ENCODE data around the gene CCDC30.
"Not testable (repeated sequence)": the region's sequence is repeated elsewhere in the genome, so short reads cannot be mapped to it uniquely, and the experiment has no call there.

Gene CCDC30

DNA sequence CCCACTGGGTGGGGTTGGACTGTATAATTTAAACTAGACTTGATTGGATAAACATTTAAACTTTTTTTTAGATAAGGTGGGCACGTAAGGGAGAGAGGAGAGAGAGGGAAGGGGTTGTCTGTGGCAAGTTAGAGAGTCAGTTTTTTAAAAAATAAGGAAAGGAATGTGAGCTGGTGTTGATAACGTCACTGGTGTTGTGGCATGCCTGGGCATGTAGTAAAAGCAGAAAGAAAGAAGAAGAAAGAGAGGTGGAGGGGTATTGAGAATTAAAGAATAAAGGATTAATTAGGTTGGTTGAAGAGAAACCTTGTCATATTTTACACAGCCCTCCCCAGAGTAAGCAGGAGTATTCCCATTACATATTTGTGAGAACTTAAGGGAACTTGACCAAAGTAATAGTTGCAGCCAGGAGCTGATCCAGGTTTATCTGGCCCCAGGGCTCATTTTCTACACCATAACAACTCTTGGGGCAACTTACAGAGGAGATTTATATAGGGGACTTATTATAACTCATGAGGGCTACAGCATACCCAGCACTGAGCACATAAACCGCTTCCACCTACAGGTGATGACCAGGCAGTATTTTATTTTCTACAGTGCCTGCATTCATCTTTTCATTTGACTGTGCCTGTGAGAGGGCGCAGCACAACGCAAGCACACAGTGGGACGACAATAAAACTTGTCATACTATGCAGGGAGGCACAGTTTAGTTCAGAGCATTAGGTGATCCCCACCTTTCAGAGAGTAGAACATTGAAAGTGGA, 70.2 kb downstream of the CCDC30 start:
- DNase-seq = no peak

DNA sequence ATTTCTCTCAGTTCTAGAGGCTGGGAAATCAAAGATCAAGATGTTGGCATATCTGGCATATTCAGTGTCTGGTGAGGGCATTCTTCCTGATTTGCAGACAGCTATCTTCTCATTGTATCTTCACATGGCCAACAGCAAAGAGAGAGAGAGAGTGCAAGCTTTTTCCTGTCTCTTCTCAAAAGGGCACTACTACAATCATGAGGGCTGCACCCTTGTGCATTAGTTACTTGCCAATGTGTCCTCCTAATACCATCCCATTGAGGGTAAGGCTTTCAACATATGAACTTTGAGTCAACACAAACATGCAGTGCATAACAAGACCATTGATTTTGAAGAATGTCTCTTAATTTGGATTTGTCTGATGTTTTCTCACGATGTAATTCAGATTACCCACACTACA, 78.0 kb downstream of the CCDC30 start:
- no peak for DNase-seq

DNA sequence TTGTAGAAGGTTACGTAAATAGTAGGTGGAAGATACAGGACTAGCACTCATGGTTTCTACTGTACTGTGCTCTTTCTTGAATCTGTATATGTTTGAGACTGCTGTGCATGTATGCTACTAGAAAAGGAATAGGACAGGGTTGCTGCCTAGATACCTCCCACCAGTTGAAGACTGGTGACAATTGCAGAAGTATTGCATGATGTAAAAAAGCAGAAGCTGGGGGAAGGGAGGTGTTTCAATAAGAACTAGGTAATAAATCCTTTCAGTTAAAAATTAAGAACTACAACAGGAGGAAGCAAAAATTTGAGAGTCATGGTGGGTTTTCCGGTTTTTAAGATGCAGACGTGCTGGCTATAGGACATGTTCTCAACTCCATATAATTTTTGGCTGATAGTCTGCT, 88.1 kb downstream of the CCDC30 start:
- no peak for DNase-seq

DNA sequence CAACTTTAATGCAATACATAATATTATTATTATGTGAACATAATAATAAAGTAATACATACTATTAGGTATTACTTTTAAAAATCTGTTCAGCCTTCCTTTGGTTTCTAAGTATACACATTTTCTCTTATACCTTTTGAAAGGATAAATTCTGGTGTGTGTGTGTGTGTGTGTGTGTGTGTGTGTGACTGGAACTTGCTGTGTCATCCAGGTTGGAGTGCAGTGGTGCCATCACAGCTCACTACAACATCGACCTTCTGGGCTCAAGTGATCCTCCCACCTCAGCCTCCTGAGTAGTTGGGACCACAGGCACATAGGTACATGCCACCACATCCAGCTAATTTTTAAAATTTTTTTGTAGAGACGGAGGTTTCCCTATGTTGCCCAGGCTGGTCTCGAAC, 88.5 kb downstream of the CCDC30 start:
- DNase-seq = no peak

DNA sequence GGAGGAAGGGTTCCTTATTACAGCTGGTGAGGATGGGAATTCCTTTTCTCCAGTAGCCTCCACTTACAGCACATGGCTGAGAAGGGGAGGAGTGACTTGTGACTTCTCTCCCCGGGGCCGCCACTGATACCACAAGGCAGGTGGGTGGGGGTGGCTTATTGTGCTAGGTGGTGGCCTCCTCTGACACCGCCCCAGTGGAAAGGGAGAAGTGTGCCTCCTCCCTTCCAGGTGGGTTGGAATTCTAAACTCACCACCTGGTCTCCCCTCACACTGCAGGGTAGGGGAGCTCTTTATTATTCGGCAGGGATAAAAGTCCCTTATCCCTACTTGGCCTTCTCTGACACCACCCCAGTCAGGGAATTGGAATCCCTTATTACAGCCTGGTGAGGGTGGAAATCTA, 89.5 kb downstream of the CCDC30 start:
- DNase-seq = no peak

DNA sequence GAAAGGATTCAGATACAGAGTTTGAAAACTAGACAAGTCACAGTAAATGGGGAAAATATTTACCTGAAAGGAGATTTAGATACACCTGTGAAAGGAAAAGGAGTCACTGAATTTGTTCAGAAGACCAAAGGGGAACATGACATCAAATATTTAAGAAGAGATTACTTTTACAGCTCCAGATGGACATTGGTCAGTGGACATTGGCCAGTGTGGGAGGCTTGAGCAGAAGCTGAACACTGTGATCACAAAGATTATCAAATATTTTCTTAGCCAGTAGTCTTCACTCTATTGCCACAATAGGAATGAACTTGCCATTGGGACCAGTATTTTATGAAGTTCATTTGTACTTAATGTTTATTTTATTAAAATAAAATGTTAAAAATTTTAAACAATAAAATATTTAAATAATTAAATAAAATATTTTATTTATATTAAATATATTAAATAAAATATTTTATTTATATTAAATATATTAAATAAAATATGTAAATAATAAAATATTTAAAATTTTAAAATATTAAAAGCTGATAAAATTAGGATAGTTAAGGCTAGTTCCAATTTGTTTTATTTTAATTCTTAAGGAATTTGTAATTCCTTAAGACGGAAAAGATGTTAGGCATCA, 94.3 kb downstream of the CCDC30 start:
- DNase-seq = no peak

DNA sequence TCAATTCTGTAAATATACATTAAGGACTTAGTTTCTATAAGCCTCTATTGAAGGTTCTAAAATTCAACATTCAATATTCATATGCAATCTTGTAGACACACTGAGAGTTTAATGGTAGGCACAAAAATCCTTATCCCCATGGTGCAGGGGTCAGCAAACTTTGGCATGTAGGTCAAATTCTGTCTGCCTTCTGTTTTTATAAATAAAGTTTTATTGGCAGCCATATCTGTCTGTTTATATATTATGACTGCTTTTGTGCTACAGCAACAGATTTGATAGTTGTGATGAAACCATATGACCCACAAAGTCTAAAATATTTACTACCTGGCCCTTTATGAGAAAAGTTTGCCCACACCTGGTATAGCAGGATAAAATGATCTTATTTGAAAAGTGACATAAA, 104.0 kb downstream of the CCDC30 start:
- DNase-seq = no peak

DNA sequence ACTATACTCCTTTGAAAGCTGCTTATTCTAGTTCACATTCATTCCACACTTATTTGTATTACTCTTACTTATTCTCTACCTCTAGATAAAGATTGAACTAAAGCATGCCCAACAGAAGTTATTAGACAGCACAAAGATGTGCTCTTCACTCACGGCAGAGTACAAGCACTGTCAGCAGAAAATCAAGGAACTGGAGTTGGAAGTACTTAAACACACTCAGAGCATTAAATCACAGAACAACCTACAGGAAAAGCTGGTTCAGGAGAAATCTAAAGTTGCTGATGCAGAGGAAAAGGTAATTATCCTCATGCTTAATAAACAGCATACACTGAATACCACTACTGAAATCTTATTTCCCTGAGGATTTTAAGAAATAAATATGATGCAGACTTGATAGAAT, 113.8 kb downstream of the CCDC30 start:
- no peak for DNase-seq

DNA sequence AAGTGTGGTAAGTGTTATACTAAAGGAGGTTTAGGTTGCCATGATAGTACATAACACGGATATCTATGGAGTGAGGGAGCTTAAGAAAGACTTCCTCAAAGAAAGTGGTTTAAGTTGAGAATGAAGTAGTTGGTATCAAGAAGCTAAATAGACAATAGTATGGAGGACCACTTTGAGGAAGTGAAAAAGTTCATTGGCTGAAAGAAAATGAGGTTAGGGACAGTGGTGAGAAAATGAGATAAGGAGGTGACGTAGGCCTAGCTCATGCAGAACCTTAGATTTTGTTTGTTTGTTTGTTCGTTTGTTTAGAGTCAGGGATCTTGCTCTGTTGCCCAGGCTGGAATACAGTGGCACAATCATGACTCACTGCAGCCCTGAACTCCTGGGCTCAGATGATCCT, 122.9 kb downstream of the CCDC30 start:
- no peak for DNase-seq

DNA sequence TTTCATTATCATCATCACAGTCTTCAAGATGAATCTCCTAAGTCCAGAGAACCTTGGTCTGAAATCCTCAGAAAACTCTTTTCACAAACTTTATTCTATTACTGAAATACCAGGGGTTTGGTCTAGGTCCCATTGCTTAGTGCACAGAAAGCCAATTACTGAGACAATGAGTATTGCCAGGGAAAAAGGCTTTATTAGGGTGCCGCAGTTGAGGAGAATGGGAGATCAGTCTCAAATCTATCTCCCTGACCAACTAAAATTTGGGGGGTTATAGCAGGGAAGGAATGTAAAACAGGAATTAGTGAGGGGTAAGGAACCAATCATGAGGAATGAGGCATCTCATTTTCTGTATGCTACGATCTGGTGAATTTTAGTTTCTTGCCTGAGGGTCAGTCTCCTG, 124.7 kb downstream of the CCDC30 start:
- DNase-seq = no peak

DNA sequence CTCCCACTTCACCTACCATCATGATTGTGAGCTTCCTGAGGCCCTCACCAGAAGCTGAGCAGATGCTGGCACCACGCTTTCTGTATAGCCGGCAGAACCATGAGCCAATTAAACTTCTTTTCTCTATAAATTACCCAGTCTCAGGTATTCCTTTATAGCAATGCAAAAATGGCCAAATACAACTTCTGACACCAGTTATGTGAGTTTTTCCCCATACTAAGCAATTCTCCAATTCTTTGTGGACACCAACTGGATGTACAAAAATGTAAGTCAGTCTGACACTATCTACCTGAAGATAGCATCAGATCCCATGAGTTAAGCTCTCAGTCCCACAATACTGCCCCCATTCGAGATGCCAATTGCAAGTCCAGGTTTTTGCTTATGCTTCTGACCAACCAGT, 129.7 kb downstream of the CCDC30 start:
- no peak for DNase-seq

DNA sequence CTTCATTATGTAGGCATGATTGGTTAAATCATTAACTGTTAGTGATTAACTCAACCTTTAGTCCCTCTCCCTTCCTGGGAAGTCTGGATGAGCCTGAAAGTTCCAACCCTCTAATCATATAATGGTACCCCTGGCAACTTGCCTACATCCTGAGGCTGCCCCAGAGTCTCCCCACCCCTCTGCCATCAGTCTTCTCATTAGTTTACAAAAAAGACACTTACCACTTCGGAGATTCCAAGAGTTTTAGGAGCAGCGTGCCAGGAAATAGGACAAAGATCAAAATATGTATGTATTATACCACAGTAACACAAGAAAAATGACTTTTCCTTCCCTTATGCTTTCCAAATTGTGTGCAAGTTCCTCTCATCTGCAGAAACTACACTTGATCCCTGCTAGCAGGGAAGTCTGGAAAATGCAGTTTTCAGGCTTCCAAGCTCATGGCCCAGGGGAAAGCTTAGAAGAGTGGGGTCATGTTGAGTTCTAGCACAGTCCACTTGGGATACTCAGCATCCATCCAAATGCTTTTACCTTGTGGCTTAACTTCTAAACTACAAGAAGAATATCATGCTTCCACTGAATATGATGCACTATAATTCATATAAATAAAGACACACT, 130.5 kb downstream of the CCDC30 start:
- DNase-seq = no peak

DNA sequence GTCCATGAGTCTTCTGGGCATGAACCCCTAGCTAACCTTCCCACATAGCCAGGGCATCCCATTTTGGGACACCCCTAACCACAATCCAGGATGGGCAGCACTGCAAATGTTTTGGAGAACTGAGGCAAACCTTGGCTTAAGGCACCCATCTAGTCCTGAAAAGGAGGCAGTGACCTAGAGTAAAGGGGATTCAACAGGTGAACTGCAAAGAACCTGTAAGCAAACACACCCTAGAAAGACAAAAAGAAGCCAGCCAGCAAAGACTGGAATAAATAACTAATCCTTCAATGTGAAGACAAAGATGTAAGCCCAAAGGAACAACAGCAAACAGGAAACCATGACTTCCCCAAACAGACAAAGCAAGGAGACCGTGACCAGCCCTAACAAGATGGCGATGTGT, 138.4 kb downstream of the CCDC30 start:
- no peak for DNase-seq

DNA sequence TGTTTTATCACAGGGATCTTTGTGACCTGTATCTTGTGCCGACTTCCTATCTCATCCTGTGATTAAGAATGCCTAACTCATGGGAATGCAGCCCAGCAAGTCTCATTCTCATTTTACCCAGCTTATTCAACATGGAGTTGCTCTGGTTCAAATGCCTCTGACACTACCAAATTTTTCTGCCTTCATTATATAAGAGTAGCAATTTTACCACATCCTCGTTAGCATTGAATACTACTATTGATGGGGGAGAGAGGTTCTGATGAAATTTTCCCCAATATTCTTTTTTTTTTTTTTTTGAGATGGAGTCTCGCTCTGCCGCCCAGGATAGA, 150.7 kb downstream of the CCDC30 start:
- no peak for DNase-seq

DNA sequence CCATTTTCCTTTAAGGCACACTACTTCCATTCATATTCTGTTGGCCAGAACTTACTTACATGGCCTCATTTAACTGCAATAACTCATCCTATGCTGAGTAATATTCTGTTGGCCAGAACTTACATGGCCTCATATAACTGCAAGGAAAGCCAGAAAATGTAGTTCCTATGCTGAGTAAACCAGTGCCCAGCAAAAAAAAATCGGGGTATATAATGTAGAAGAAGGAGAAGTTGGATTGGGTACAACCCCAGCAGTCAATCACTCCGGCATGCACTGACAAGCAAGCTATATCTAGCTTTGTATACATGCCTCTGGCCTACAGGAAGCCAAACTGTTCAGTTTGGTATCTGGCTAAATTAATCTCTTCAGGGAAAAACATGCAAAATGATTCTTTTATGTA, 155.8 kb downstream of the CCDC30 start:
- no peak for DNase-seq

DNA sequence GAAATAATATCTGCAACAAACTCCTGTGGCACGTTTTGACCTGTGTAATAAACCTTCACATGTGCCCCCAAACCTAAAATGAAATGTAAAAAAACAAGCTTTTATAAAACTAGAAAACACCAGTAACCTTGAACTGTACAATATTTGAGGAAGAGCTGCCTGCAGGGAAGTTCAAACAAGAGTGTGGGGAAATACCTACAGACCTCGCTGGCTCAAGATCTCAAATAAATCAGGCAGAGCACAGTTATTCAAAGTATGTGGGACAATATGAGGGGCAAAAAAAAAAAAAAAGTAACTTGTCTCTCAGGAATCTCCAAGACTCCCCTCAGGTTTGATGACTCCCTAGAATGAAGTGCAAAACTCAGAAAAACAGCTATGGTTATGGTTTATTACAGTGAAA, 157.2 kb downstream of the CCDC30 start:
- no peak for DNase-seq

DNA sequence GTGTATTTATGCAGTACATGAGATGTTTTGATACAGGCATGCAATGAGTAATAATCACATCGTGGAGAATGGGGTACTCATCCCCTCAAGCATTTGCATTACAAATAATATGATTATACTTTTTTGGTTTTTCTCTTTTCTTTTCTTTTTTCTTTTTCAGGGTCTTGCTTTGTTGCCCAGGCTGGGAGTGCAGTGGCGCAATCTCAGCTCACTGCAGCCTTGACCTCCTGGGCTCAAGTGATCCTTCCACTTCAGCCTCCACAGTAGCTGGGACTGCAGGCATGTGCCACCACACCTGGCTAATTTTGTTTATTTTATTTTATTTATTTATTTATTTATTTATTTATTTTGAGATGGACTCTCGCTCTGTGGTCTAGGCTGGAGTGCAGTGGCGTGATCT, 158.1 kb downstream of the CCDC30 start:
- not testable (repeated sequence) for DNase-seq

DNA sequence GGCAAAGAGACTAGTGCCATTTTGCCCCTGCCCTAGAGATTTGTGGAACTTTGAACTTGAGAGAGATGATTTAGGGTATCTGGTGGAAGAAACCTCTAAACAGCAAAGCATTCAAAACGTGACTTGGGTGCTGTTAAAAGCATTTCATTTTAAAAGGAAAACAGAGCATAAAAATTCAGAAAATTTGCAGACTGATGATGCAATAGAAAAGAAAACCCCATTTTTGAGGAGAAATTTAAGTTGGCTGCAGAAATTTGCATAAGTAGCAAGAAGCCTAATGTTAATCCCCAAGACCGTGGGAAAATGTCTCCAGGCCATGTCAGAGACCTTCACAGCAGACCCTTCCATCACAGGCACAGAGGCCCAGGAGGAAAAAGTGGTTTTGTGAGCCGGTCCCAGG, 164.1 kb downstream of the CCDC30 start:
- DNase-seq = not testable (repeated sequence)

DNA sequence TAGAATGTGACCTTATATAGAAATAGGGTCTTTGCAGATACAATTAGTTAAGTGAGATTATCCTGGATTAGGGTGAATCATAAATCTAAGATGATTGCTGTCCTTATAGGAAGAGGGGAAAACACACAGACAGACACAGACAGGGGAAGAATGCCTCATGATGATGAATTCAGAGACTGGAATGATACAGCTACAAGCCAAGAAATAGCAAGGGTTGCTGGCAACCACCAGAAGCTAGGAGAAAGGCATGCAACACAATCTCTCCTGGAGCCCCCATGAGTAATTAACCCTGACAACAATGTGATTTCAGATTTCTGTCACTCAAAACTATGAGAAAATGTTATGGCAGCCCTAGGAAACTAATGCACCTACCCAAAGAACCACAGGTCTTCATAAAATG, 176.0 kb downstream of the CCDC30 start:
- DNase-seq = no peak

DNA sequence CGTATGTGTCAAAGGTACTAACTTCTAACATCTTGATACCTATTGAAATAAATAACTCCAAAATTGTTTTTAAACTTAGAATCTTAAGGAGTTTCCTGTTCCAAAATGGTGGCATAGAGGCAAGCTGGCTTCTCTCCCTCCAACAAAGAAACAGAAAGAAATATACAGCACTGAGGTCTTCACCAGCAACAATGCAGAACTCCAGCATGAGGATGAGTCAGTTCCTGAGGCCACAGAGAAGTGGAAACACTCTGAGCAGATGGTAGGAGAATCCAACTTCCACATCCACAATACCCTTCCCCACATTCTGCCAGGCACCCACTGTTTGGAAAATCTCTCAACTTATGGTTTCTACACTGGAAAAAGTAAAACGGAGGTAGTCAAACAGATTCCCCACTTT, 183.0 kb downstream of the CCDC30 start:
- DNase-seq = no peak

DNA sequence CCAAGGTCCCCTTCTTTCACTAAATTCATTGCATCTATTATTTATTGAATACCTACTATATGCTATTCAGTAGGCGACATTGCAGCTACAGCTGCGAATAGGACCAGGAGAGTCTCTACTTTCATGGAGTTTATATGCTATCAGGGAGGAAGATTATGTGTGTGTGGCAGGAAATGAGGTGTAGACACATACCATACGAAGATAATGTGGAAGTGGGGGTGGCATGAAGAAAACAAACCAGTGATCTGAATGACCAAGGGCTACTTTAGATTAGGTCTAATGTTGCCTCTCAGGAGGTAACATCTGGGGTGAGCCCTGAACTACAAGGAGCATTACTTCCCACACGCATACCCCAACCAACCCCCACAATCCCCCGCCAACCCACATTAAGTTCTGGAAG, 194.1 kb downstream of the CCDC30 start:
- no peak for DNase-seq

DNA sequence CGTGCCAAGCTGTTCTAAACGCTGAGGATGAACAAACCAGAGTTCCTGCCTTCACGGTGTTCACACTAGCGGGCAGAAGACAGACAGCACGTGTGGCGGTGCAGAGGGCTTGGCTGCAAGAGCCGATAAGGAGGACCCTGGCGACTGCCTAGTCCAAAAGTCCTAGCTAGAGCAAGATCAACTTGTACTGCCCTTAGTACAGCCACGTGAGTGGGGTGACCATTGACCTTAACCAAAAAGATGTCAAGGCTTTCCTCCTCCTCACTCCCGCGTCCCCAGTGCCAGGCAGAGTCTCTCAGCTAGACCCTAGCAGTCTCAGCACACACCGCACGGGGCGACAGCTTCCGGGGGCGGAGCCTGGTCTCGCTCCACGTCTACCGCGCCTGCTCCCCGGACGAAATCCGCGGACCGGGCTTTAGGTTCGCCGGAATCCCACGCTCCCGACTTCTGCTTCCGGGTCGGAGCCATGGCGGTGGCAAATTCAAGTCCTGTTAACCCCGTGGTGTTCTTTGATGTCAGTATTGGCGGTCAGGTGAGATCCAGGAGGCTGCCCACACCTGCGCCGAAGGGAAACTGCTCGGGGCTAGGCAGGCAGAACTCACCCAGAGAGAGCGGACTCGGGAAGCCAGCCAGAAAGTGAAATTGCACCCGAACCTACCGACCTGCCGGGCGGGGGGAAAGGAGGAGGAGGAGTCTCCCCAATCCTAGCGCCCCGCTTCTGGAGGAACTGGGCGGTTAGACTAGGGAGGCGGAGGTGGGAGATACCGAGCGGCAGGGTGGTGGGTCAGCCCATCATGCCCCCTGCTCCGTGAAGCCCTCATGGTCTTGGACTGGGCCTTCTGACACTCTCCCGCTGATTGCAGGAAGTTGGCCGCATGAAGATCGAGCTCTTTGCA, 195.1 kb downstream of the CCDC30 start, which contains the start of gene PPIH:
Gene PPIH (plus strand): TSS at position 443 of the 896 bp plus-strand sequence. CDS start 24 bp downstream, at position 467.
- peak; percentile 88 to 89 for DNase-seq

DNA sequence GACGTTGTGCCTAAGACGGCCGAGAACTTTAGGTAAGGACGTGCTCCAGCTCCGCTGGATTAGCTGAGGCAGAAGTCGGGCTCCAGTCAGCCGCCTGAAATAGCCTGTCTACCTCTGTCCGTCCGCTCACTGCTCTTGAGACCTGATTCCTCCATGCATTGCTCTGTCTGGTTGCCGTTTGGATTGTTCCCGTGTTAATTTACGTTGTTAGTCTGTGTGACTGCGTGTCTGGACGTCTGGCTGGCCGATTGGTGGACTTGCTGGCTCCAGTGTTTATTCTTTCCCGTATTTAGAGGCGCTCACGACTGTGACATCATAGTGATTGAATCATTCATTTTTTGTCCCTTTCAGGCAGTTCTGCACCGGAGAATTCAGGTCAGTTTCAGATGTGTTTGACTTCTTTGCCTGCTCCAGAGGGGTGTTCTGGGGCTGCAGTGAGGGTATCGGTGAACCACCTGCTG, 195.8 kb downstream of the CCDC30 start:
- DNase-seq = no peak
